Esophagus squamous epithelium (tissue), 5 donors: Measurements from ENCODE around the gene CD302. TPM values are rescaled to one million over a fixed set of nuclear protein-coding genes. Genes with fewer than 3 reads are reported as not detected.
"Not testable (repeated sequence)": the region's sequence is repeated elsewhere in the genome, so short reads cannot be mapped to it uniquely, and the experiment has no call there.

Experiments
- DNase-seq: peaks from one replicate; lab custom pipeline; 2025; lab: John Stamatoyannopoulos, UW
- H3K27ac ChIP-seq, 4 donors: fragments of 200-600 bp; sonication (generic); one replicate each; pipeline ENCODE4 v1.5.1; 2016 to 2019; ENCODE audit warnings: mild to moderate bottlenecking in 1 of 4
- H3K27me3 ChIP-seq, 4 donors: fragments of 200-600 bp; sonication (generic); 1 replicate in 3 of 4; 2 replicates in 1 of 4; pipeline versions ENCODE4 v1.5.1 to v1.6.0; 2017 to 2021; ENCODE audit warnings: antibody characterized with exemption in 1 of 4
- H3K36me3 ChIP-seq, 3 donors: fragments of 200-600 bp; sonication (generic); one replicate each; pipeline ENCODE4 v1.5.1; 2016 to 2019
- H3K4me1 ChIP-seq, 3 donors: fragments of 200-600 bp; sonication (generic); one replicate each; pipeline ENCODE4 v1.5.1; 2017 to 2019
- H3K4me3 ChIP-seq, 4 donors: fragments of 200-600 bp; sonication (generic); 1 replicate in 3 of 4; 2 replicates in 1 of 4; pipeline ENCODE4 v1.5.1; 2016 to 2019; ENCODE audit warnings: mild to moderate bottlenecking in 2 of 4, moderate library complexity in 1 of 4
- H3K9me3 ChIP-seq, 3 donors: fragments of 200-600 bp; sonication (generic); one replicate each; pipeline ENCODE4 v1.5.1; 2016 to 2019
- CTCF ChIP-seq, 6 experiments: fragments of 450-650 bp in 4 of 6; fragments of 200-600 bp in 2 of 6; sonication (generic) in 2 of 6; IDR thresholded peaks; one replicate each; pipeline ENCODE4 v1.5.1; 2016 to 2019; ENCODE audit warnings: antibody characterized with exemption in 6 of 6, mild to moderate bottlenecking in 4 of 6, moderate library complexity in 4 of 6
- POLR2A ChIP-seq, 4 donors: fragments of 450-650 bp; IDR thresholded peaks; one replicate each; pipeline ENCODE4 v1.6.1; 2017; ENCODE audit warnings: antibody characterized with exemption in 4 of 4, mild to moderate bottlenecking in 4 of 4, moderate library complexity in 3 of 4
- WGBS, 2 donors: methylation state at CpG; one replicate each; pipeline ENCODE4 v1.1.5; 2018; 5-methylcytosine and 5-hydroxymethylcytosine counted together
- intact Hi-C: fragments of 100-400 bp; cut with DNase I; formaldehyde crosslinking; loops from one replicate; pipeline ENCODE4 v1.15.0; 2022
- total RNA-seq, 4 donors: library from RNA; depleted of rRNA; stranded (reverse); fragments of >200 nt; gene quantifications; one replicate each; pipeline ENCODE4 v1.1.0, GENCODE V29; 2016
- donor health status: DM: yes; HTN: yes; CAD: no.

CD302 gene
- total RNA-seq, 4 donors from 2014 or later, result 3.2 to 46.0 (median 11.7) TPM

DNA sequence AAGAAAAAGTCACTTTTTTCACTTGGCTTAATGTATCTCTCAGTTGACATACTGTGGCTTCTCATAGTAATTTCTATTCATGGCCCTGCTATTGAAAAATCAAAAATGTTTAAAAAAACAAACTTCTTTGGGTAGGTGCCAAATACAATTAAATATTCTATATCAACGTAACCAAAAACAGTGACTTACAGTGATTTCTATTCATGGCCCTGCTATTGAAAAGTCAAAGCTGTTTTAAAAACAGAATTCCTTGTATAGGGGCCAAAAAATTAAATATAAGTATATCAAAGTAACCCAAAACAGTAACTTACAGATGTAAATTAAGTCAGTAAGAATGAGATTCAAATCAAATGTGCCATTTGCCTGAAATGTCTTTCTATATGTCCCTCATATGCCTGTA lies 31.4 kb upstream of the CD302 start:
- H3K4me3 ChIP-seq, result no peak overlapping the region
- TF ChIP-seq POLR2A (IDR thresholded peaks at IDR 0.05), result no peak
- no peak for TF ChIP-seq CTCF (IDR thresholded peaks at IDR 0.05)
- no peaks in the 10 kb centered on the region for H3K27me3 ChIP-seq
- intact Hi-C loops, result no loop called here
- 79 to 92% methylated on average over 1 of the region's 1 CpG for WGBS, 2 donors
- H3K27ac ChIP-seq, result no peak overlapping the region
- no peaks in the 10 kb centered on the region for H3K4me1 ChIP-seq
- no peaks in the 10 kb centered on the region for H3K9me3 ChIP-seq
- DNase-seq, result no peak
- H3K36me3 ChIP-seq, result no peaks in the 10 kb centered on the region

- WGBS, 2 donors, result 92 to 100% methylated on average over 2 of the region's 2 CpGs
- intact Hi-C loops, result no loop called here
These were observed 30.7 kb upstream of the CD302 start for GRCh38 chr2:159828738-159829137.

DNA sequence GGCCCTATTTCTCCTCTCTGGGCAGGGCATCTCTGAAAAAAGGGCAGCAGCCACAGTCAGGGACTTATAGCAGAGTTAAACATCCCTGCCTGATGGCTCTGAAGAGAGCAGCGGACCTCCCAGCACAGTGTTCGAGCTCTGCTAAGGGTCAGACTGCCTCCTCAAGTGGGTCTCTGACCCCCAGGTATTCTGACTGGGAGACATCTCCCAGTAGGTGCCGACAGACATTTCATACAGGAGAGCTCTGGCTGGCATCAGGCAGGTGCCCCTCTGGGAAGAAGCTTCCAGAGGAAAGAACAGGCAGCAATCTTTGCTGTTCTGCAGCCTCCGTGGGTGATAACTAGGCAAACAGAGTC lies 24.4 kb upstream of the CD302 start:
- DNase-seq, H3K9me3 ChIP-seq, intact Hi-C loops, H3K36me3 ChIP-seq, H3K4me3 ChIP-seq, H3K27me3 ChIP-seq, H3K27ac ChIP-seq, H3K4me1 ChIP-seq: not testable (repeated sequence)
- WGBS, 2 donors, result 82 to 100% methylated on average over 1 to 4 of the region's 4 CpGs

More at GRCh38 chr2:159828738-159829137, 30.7 kb upstream of the CD302 start:
- no peaks in the 10 kb centered on the region for H3K27me3 ChIP-seq
- no peaks in the 10 kb centered on the region for H3K9me3 ChIP-seq
- H3K27ac ChIP-seq, result no peak overlapping the region
- no peaks in the 10 kb centered on the region for H3K36me3 ChIP-seq
- H3K4me3 ChIP-seq, result no peak overlapping the region
- DNase-seq, result no peak
- TF ChIP-seq CTCF (IDR thresholded peaks at IDR 0.05) (no peak), POLR2A (IDR thresholded peaks at IDR 0.05) (no peak)
- H3K4me1 ChIP-seq, result no peaks in the 10 kb centered on the region

GRCh38 chr2:159821775-159822477 lies 23.9 kb upstream of the CD302 start:
- H3K36me3 ChIP-seq, H3K27me3 ChIP-seq, H3K9me3 ChIP-seq, H3K27ac ChIP-seq, H3K4me1 ChIP-seq, intact Hi-C loops, H3K4me3 ChIP-seq, DNase-seq: not testable (repeated sequence)
- WGBS, 2 donors, result 71 to 84% methylated on average over 2 to 6 of the region's 11 CpGs

DNA sequence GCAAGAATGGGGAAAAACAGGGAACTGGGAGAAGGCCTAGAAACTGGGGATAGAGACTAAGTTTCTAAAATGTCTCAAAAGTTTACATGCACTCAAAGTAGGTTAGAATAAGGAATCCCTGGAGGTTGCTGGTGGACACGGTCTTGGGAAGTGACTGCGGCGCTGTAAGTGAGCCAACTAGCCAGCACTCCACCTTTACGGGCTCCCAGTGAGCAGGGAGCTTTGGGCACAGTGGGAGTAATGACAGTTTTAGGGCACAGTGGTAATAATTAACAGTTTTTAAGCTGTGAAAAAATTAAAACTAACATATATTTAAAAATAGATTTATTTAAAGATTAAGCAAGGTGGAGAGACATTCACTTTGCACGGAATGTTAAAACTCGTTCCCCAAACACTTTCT lies 20.9 kb upstream of the CD302 start:
- Histone ChIP-seq H3K9me3 (no peaks in the 10 kb centered on the region), H3K4me1 (no peaks in the 10 kb centered on the region), H3K27me3 (no peaks in the 10 kb centered on the region), H3K4me3 (no peak overlapping the region), H3K27ac (no peak overlapping the region), H3K36me3 (no peaks in the 10 kb centered on the region)
- DNase-seq, result no peak
- no peak for TF ChIP-seq POLR2A (IDR thresholded peaks at IDR 0.05)
- no peak for TF ChIP-seq CTCF (IDR thresholded peaks at IDR 0.05)
- 80 to 86% methylated on average over 6 of the region's 6 CpGs for WGBS, 2 donors
- intact Hi-C loops, result no loop called here

DNA sequence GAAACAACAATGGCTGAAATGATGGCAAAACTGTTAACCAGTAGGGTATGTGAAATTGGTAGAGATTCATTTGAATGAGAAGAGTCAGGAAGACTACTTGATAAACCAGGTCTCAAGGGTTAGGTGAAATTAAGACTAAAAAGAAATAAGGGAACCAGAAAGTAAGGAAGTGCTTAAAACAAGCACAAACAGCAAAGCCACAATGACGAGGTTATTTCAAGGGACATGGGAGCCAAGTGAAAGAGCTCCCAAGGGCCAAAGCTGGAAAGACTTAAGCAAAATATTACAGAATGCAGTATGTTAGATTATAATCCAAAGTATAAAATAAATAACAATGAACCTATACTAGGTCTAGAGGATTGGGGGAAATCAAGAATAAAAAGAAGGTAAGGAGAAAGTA lies 19.3 kb upstream of the CD302 start:
- Histone ChIP-seq H3K27me3 (no peaks in the 10 kb centered on the region), H3K9me3 (no peaks in the 10 kb centered on the region), H3K4me3 (no peak overlapping the region), H3K4me1 (no peaks in the 10 kb centered on the region), H3K36me3 (no peaks in the 10 kb centered on the region), H3K27ac (no peak overlapping the region)
- intact Hi-C loops, result no loop called here
- no peak for DNase-seq
- no peak for TF ChIP-seq CTCF (IDR thresholded peaks at IDR 0.05)
- no peak for TF ChIP-seq POLR2A (IDR thresholded peaks at IDR 0.05)
- WGBS, 2 donors, result 50 to 76% methylated on average over 1 of the region's 1 CpG
